Peyer's patch (tissue), 4 donors: ENCODE data around the gene CDHR2.
"Not testable (repeated sequence)": the region's sequence is repeated elsewhere in the genome, so short reads cannot be mapped to it uniquely, and the experiment has no call there.

Experiments used
- POLR2A ChIP-seq, 2 donors: fragments of 450-650 bp; IDR thresholded peaks; one replicate each; pipeline ENCODE4 v1.5.1; 2017; ENCODE audit warnings: antibody characterized with exemption in 2 of 2, mild to moderate bottlenecking in 2 of 2, moderate library complexity in 2 of 2
- TF ChIP-seq, protein P1 (sequence below), 6 experiments: fragments of 450-650 bp in 4 of 6; fragments of 200-600 bp in 2 of 6; sonication (generic) in 1 of 6; IDR thresholded peaks; one replicate each; pipeline ENCODE4 v1.5.1; 2017 to 2019; ENCODE audit warnings: antibody characterized with exemption in 6 of 6, mild to moderate bottlenecking in 3 of 6, moderate library complexity in 1 of 6

DNA sequence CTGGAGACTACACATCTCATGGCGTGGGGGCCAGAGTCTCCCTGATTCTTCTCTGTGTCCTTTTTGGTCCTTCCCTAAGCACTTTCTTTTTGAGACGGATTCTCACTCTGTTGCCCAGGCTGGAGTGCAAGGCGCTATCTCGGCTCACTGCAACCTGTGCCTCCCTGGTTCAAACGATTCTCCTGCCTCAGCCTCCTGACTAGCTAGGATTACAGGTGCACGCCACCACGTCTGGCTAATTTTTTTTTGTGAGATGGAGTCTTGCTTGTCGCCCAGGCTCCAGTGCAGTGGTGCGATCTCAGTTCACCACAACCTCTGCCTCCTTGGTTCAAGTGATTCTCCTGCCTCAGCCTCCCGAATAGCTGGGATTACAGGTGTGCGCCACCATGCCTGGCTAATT lies 1.8 kb downstream of the CDHR2 start:
- TF ChIP-seq, protein P1, sequence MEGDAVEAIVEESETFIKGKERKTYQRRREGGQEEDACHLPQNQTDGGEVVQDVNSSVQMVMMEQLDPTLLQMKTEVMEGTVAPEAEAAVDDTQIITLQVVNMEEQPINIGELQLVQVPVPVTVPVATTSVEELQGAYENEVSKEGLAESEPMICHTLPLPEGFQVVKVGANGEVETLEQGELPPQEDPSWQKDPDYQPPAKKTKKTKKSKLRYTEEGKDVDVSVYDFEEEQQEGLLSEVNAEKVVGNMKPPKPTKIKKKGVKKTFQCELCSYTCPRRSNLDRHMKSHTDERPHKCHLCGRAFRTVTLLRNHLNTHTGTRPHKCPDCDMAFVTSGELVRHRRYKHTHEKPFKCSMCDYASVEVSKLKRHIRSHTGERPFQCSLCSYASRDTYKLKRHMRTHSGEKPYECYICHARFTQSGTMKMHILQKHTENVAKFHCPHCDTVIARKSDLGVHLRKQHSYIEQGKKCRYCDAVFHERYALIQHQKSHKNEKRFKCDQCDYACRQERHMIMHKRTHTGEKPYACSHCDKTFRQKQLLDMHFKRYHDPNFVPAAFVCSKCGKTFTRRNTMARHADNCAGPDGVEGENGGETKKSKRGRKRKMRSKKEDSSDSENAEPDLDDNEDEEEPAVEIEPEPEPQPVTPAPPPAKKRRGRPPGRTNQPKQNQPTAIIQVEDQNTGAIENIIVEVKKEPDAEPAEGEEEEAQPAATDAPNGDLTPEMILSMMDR (IDR thresholded peaks at IDR 0.05), result not testable (repeated sequence)
- TF ChIP-seq POLR2A (IDR thresholded peaks at IDR 0.05), result not testable (repeated sequence)
